ENCODE results near the gene C5AR2. TPM values are rescaled to one million over a fixed set of nuclear protein-coding genes. Genes with fewer than 3 reads are reported as not detected.

Gene C5AR2
- total RNA-seq, 2 experiments from 2014 or later, result 0.06 to 0.19 TPM

DNA sequence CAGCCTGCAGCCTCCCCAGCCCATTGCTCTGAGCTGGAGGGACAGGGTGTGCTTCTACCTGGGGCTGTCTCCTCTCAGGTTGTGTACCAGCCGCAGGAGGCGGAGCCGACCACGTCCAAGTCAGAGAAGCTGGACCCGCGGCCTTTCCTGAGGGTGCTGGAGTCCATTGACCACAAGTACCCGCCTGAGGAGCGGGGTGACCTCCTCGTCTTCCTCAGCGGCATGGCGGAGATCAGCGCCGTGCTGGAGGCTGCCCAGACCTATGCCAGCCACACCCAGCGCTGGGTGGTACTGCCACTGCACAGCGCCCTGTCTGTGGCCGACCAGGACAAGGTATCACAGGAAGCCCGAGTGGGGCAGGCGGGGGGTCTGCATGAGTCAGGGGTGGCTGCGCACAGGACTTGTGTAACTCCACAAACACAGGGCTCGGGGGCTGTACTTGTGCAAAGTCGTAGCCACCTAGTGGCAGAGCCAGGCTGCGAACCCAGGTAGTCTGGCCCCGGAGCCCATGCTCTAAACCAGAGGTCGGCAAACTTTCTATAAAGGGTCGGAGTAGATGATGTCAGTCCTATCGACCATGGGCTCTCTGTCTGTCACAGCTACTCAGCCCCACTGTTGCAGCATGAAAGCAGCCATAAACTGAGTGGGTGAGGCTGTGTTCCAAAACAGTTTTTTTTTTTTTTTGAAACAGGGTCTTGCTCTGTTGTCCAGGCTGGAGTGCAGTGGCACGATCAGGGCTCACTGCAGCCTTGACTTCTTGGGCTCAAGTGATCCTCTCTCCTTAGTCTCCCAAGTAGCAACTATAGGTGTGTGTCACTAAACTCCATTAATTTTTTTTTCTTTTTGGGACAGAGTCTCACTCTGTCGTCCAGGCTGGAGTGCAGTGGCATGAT, 26.1 kb downstream of the C5AR2 start:
- Mint-ChIP-seq H3K4me3 (no peak overlapping the region), H3K9me3 (no peaks in the 10 kb centered on the region), H3K27me3 (no peaks in the 10 kb centered on the region), H3K4me1 (ENCODE audit: low read depth) (peaks cover 6% of the 10 kb centered on the region), H3K27ac (no peak overlapping the region), H3K36me3 (ENCODE audit: low read depth) (peaks cover 87% of the 10 kb centered on the region)
- H3K27ac ChIP-seq (ENCODE audit: low read depth in 1 of 2, low read length in 2 of 2), result no peak overlapping the region
- POLR2A ChIA-PET, result no interaction called here
- CTCF ChIA-PET, result no interaction called here
- TF ChIP-seq, protein P1, sequence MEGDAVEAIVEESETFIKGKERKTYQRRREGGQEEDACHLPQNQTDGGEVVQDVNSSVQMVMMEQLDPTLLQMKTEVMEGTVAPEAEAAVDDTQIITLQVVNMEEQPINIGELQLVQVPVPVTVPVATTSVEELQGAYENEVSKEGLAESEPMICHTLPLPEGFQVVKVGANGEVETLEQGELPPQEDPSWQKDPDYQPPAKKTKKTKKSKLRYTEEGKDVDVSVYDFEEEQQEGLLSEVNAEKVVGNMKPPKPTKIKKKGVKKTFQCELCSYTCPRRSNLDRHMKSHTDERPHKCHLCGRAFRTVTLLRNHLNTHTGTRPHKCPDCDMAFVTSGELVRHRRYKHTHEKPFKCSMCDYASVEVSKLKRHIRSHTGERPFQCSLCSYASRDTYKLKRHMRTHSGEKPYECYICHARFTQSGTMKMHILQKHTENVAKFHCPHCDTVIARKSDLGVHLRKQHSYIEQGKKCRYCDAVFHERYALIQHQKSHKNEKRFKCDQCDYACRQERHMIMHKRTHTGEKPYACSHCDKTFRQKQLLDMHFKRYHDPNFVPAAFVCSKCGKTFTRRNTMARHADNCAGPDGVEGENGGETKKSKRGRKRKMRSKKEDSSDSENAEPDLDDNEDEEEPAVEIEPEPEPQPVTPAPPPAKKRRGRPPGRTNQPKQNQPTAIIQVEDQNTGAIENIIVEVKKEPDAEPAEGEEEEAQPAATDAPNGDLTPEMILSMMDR (IDR thresholded peaks at IDR 0.05), result no peak
- H3K36me3 ChIP-seq (ENCODE audit: insufficient read depth, low read length), result peaks cover 88% of the 10 kb centered on the region
- DNase-seq (peak in 1 of 14 experiments; percentile 30), ATAC-seq (ENCODE audit: poor library complexity) (no peak)
- no peak overlapping the region for H3K4me3 ChIP-seq (ENCODE audit: low read length)
- H3K9me3 ChIP-seq (ENCODE audit: control insufficient read depth in 1 of 2, insufficient read depth in 1 of 2, low read length in 2 of 2), result no peaks in the 10 kb centered on the region
- intact Hi-C loops (cut with DNase I, micrococcal nuclease), result no loop called here
- no peaks in the 10 kb centered on the region for H3K27me3 ChIP-seq (ENCODE audit: control insufficient read depth in 1 of 2, insufficient read depth in 2 of 2, low read length in 2 of 2)
- H3K4me1 ChIP-seq (ENCODE audit: insufficient read depth, low read length), result peaks cover 5% of the 10 kb centered on the region

DNA sequence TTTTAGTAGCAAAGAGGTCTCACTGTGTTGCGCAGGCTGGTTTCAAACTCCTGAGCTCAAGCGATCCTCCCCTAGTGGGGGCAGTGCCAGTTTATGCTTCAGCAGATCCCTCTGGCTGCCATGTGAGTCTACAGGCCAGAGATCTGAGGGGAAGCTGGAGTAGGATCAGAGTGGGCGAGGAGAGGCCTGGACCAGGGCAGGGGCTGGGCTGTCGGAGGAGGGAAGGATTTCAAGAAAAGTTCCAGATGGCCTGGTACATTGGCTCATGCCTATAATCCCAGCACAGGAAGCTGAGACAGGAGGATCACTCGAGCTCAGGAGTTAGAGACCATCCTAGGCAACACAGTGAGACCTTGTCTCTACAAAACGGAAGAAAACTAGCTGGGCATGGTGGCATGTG, 27.0 kb downstream of the C5AR2 start:
- H3K4me3 ChIP-seq (ENCODE audit: low read length), result no peak overlapping the region
- Mint-ChIP-seq H3K27me3 (no peaks in the 10 kb centered on the region), H3K36me3 (ENCODE audit: low read depth) (peaks cover 90% of the 10 kb centered on the region), H3K4me3 (no peak overlapping the region), H3K27ac (no peak overlapping the region), H3K9me3 (no peaks in the 10 kb centered on the region), H3K4me1 (ENCODE audit: low read depth) (peaks cover 6% of the 10 kb centered on the region)
- POLR2A ChIA-PET, result no interaction called here
- no peak overlapping the region for H3K27ac ChIP-seq (ENCODE audit: low read depth in 1 of 2, low read length in 2 of 2)
- CTCF ChIA-PET, result no interaction called here
- ATAC-seq (ENCODE audit: poor library complexity) (no peak), DNase-seq (no peak)
- H3K4me1 ChIP-seq (ENCODE audit: insufficient read depth, low read length), result peaks cover 5% of the 10 kb centered on the region
- peaks cover 89% of the 10 kb centered on the region for H3K36me3 ChIP-seq (ENCODE audit: insufficient read depth, low read length)
- H3K27me3 ChIP-seq (ENCODE audit: control insufficient read depth in 1 of 2, insufficient read depth in 2 of 2, low read length in 2 of 2), result no peaks in the 10 kb centered on the region
- TF ChIP-seq, protein P1 (IDR thresholded peaks at IDR 0.05), result no peak
- H3K9me3 ChIP-seq (ENCODE audit: control insufficient read depth in 1 of 2, insufficient read depth in 1 of 2, low read length in 2 of 2), result no peaks in the 10 kb centered on the region
- intact Hi-C loops (cut with DNase I, micrococcal nuclease), result no loop called here

DNA sequence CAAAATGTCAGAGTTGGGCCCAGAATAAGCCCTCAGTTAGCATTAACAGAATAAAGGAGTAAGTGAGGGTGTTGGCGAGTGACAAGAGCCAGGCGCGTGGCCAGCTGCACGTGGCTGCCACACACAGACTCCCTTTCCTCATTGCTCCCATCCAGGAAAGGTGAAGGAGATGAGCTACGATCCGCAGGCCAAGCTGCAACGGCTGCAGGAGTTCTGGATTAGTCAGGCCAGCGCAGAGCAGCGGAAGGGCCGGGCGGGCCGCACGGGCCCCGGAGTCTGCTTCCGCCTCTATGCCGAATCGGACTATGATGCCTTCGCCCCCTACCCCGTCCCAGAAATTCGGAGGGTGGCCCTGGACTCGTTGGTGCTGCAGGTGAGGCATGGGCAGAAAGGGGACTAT, 30.3 kb downstream of the C5AR2 start:
- Mint-ChIP-seq H3K27me3 (no peaks in the 10 kb centered on the region), H3K36me3 (ENCODE audit: low read depth) (peaks cover 89% of the 10 kb centered on the region), H3K4me1 (ENCODE audit: low read depth) (no peaks in the 10 kb centered on the region), H3K4me3 (no peak overlapping the region), H3K9me3 (no peaks in the 10 kb centered on the region), H3K27ac (no peak overlapping the region)
- no peaks in the 10 kb centered on the region for H3K4me1 ChIP-seq (ENCODE audit: insufficient read depth, low read length)
- intact Hi-C loops (cut with DNase I, micrococcal nuclease), result no loop called here
- H3K4me3 ChIP-seq (ENCODE audit: low read length), result no peak overlapping the region
- CTCF ChIA-PET, result interaction anchor here (0.7 to 1.7 kb wide), 3 partner anchors 14 to 375 kb away, joined by 3 to 6 read pairs (median 5); no protein-coding TSS in a partner anchor
- TF ChIP-seq, protein P1 (IDR thresholded peaks at IDR 0.05), result no peak
- peaks cover 83% of the 10 kb centered on the region for H3K36me3 ChIP-seq (ENCODE audit: insufficient read depth, low read length)
- ATAC-seq (ENCODE audit: poor library complexity) (no peak), DNase-seq (no peak)
- no peak overlapping the region for H3K27ac ChIP-seq (ENCODE audit: low read depth in 1 of 2, low read length in 2 of 2)
- no peaks in the 10 kb centered on the region for H3K27me3 ChIP-seq (ENCODE audit: control insufficient read depth in 1 of 2, insufficient read depth in 2 of 2, low read length in 2 of 2)
- POLR2A ChIA-PET, result no interaction called here
- H3K9me3 ChIP-seq (ENCODE audit: control insufficient read depth in 1 of 2, insufficient read depth in 1 of 2, low read length in 2 of 2), result no peaks in the 10 kb centered on the region

Measured in CD4-positive, alpha-beta T cell (primary cell).